HG02943 (cell line): ENCODE data around the gene RHBDF1.
"Not testable (repeated sequence)": the region's sequence is repeated elsewhere in the genome, so short reads cannot be mapped to it uniquely, and the experiment has no call there.

Source experiments
- ATAC-seq: cut with Tn5 transposase; IDR thresholded peaks from one replicate; pipeline ENCODE4 v1.9.1; 2021; ENCODE audit warnings: mild to moderate bottlenecking, low read depth, moderate library complexity; ENCODE audit not compliant: unreplicated experiment

RHBDF1 gene

DNA sequence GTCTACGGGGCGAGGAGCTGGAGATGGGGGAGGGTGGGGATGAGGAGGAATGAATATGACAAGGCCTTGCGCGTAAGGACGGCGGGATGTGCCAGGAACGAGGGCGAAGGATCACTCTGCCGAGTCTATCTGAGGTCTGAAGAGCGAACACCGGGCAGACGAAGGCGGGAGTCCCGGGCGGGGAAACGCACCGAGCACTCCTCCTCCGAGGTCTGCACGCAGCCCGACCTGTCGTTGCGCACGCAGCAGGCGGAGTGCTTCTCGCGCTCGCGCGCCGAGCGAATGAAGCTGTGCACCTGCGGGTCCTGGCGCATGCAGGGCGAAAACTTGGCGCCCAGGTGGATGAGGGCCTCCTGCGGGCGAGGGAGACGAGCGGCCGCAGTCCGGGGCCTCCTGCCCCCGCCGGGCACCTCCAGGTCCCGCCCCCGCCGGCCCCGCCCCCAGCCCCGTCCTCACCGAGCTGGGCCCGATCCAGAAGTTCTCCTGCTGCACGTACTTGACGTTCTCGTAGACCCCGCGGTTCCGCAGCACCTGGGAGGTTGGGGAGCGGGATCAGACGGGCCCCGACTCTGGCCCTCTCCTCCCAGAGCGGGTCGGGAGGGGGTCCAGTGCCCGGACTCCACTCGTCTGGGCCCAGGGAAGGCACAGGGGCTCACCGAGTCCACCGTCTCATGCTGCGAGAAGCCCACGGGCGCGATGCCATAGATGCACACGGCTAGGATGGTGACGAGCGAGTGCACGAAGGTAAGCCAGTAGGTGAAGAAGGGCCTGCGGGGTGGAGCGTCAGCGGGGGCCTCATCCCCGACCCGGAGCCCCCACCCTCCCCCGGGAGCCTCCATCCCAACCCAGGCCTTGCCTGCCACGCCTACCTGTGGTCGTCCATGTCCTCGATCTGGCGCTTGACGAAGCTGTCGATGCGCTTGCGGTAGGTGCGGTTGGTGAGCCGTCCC, 11.2 kb downstream of the RHBDF1 start:
- no peak for ATAC-seq

DNA sequence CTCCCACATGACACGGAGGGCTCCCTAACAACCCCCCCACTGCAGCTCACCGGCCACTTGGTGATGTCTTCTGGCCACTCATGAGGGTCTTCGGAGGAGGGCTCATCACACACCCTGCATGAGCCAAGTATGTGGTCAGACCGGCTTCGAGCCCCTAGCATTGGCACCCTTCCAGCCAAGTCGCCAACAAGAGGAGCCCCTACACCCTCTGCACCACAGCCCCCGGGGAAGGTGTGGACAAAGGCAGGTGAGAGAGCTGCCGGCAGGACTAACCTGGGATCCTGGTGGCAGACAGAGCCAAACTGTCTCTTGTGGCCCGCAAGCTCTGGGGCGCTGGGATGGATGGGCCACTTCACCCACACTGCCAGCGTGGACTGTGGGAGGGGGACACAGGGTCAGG, 12.3 kb downstream of the RHBDF1 start:
- no peak for ATAC-seq

DNA sequence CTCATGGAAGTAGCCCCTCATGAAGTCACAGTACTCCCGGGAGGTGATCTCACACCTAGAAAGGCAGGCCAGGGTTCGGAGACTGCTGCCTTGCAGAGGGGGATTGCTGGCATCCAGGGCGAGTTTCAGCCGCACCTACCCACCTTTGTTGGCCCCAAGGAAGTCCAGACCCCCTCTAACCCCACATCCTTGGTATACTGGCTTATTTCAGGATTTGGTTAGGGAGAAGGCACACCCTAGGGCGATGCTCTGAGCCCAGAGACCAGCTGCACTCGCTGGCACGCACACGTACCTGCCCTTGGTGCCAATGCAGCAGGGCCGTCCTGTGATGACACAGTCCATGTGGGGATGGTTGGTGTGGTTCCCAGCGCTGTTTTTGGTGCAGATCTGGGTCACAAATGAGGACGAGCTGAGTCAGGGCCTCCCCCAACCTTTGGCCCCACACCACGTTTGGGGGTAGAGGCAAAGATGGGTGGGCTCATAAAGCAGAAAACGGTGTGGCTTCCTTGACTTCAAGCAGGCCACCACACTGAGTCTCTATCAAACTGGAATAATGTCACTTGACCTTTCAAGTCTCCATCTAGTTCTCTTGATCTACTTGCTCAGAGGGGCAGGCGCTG, 12.9 kb downstream of the RHBDF1 start:
- no peak for ATAC-seq

DNA sequence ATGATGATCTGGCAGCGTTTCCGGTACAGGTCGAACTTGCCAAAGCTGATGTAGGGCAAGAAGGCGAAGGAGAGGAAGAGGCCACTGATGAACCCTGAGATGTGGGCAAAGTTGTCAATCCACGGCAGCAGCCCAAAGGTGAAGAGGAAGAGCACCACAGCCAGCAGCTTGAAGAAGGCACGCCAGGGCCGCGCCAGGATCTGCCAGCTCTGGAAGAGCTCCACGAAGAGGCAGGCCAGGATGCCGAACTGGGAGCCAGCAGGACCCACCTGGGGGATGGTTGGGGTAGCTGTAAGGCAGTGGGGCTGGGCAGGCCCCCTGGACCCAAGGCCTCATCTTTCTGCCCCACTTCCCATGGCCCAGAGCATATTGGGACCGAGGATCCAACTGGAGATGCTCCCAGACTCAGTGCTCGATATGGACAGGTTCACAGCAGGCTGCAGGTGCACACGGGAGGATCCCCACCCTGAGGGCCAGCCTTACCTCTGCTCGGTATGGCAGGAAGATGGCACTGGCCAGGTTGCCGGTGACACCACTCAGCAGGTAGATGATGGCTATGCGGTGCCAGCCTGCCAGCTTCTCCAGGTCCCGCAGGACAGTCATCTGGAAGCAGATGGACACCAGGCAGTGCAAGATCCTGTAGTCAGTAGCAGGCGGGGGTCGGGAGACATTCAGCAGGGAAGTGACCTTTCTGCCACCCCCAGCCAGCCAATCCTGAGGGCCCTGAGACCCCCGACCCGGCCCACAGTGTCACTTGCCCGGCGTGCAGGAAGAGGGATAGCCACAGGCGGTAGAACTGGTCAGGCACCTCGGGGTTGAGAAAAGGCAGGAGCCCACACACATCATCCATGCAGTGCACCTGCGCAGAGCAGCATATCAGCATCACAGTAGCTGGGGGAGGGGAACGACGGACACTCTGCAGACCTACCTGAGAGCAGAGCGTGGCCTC, 13.7 kb downstream of the RHBDF1 start:
- no peak for ATAC-seq

DNA sequence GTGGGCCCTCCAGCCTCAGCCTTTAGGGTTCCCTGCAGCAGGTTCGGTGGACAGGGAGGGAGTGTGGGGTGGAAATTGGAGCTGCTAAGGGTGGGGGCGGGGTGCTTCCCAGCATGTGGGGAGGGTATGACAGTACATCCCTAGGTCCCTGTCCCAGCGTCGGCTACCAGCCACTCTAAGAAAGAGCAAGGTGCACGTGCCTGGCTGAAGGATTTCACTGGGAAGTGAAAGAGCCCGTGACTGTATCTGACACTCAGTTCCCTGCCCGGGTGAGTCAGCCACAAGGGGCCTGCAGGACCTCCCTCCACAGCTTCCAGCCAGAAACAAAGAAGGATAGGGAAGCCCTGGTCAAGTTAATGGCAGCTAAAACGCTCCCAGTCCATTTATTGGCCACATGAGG, 14.7 kb downstream of the RHBDF1 start:
- ATAC-seq = no peak

DNA sequence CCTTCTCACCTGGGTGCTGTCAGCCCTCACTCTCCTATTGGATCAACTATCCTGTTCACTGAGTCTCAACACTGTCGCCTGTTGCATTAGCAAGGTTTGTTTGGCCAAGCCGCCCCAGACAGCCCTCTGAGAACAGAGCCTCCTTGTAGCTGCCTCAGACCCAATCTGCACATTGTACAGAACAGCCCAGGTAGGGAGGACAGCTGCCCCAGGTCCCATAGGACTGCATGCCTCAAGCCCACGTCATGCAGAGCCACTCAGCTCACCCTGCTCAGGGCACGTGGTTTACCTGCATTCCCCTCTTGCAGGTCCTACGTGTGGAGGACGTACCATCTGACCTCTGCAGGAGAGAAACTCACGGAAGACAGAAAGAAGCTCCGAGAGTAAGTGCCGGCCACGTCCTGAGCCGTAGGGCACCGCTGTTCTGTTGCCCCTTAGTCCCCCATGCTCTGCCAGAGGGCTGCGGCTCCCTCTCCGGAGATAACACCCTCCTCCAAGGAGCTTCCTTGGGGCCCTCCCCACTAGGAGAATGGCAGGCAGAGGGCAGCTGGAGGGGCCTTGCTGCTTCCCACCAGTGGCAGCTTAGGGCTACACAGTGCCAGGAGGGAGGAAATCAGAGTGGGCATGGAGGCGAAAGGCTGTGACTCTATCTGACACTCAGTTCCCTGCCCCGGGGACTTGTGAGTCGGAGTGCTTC, 16.1 kb downstream of the RHBDF1 start:
- no peak for ATAC-seq

DNA sequence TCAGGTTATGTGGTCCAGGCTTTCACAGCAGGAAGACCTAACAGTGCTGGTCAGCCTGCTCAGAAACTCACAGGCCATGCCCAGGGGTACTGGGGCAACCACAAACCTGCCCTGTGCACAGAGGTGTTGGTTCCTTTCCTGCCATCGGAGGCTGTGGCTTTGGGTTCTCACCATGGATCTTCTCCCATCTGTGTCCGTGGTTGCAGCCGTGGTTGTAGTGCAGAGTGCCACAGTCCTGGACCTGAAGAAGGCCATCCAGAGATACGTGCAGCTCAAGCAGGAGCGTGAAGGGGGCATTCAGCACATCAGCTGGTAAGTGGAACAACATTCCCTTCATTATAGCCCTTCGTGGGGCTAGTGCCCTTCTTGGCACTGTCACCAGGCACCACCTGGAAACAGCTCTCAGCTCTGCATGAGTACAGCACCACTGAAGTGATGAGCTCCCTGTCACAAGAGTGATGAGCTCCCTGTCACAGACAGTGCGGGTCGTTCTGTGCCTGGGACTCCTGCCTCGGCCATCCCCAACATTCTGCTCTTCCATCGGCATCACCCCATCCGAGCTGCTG, 16.8 kb downstream of the RHBDF1 start:
- no peak for ATAC-seq

DNA sequence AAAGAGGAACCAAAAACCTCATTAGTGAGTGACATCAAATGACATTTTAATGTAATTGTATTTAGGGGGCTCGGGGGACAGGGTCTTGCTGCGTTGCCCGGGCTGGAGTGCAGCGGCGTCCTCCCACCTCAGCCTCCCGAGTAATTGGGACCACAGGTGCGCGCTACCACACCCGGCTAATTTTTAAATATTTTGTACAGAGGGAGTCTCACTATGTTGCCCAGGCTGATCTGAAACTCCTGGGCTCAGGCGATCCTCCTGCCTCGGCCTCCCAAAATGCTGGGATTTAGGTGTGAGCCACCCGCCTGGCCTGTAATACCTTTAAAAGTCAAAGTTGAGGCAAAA, 18.2 kb downstream of the RHBDF1 start:
- ATAC-seq = no peak

DNA sequence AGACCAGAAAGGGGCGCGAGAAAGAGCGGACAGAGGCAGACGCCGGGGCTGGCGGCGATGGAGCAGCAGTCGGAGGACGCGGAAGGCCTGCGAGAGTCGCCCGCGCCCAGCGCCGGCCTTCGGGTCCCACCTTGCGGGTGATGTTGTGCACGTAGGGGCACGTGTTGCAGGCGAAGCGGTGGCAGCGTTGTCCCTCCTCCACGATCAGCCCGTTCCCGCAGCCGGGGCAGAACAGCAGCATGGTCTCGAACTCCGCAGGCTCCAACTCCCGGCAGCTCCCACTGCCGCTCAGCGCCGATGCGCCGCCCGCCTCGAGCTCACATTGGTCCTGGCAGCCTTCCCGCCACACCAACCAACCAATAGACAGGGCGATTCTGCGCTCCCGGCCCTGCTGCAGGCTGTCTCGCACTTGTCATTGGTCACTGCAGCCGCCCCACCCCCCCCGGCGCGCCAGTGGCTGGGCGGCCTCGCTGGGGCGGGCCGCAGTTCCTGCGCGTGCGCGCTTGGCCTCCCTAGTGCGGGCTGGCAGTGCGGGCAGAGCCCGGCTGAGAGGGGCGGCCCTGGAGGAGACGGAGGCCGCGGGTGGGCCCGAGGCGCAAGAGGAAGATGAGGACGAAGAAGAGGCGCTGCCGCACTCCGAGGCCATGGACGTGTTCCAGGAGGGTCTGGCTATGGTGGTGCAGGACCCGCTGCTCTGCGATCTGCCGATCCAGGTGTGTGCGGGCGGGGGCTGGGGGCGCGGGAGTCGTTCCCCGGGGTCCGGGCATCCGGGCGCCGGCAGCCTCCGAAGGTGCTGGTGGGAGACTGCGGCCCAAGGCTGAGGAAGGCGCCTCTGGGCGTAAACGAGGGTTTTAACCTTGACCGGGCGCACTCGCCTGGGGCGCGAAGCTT, 18.8 kb downstream of the RHBDF1 start, which contains the start of the genes POLR3K and SNRNP25:
TSS of gene POLR3K (minus strand) at position 263 of the 891 bp plus-strand sequence. CDS start at position 241, 22 bp downstream.
TSS of gene SNRNP25 (plus strand) at position 483 of the 891 bp plus-strand sequence. CDS start at position 672, 189 bp downstream.
- peak; percentile 83 for ATAC-seq

DNA sequence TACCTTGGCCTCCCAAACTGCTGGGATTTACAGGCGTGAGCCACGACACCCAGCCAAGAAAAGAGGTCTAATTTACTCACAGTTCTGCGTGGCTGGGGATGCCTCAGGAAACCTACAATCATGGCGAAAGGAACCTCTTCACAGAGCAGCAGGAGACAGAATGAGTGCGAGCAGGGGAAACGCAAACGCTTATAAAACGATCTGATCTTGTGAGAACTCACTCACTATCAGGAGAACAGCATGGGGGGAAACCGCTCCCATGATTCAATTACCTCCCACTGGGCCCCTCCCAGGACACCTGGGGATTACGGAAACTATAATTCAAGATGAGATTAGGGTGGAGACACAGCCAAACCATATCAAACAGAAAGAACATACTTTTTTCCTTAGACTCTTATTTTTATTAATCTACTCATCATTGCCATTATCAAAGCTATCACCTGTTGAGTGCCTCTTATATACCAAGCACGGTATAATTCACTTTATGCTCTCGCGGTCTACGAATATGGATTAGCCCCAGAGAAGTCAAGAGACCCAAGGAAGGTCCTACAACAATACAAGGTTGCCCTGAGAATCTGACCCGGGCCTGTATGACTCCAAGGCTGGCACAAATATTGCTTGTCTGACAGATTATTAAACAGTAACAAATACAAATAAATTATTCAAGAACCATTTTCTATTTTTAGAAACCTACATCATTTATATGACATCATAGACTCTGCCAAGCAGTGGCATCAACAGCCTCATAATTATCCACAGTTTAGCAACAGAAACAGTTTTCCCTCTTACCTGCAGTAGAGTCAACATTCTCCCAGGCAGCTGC, 21.5 kb downstream of the RHBDF1 start:
- no peak for ATAC-seq

DNA sequence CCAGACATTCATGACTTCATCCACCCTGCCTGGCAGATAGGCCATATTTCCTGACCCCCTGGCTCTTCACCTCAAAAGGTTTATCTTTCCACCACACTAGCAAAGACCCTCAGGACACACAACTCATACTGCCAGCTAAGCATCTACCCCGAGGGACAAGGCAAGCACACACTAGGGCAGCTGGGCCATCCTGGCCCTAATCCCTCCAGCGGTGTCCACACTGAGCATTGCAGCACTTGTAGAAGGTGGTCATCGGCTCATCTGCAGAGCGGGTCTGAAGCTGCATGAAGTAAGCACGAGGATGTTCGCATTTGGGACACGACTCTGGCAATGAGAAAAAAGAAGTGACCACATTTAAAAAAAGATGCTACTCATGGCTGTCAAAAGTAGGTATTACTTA, 25.2 kb downstream of the RHBDF1 start:
- ATAC-seq = no peak

DNA sequence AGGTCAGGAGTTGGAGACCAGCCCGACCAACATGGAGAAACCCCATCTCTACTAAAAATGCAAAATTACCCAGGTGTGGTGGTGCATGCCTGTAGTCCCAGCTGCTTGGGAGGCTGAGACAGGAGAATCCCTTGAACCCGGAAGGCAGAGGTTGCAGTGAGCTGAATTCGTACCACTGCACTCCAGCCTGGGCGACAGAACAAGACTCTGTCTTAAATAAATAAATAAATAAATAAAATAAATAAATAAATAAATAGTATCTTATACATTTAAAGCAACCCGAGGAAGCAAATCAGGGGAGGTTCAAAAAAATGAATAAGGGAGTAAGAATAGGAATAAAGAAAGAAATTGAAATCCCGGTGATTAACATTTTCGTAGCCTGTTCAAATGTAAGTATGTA, 25.9 kb downstream of the RHBDF1 start:
- not testable (repeated sequence) for ATAC-seq

DNA sequence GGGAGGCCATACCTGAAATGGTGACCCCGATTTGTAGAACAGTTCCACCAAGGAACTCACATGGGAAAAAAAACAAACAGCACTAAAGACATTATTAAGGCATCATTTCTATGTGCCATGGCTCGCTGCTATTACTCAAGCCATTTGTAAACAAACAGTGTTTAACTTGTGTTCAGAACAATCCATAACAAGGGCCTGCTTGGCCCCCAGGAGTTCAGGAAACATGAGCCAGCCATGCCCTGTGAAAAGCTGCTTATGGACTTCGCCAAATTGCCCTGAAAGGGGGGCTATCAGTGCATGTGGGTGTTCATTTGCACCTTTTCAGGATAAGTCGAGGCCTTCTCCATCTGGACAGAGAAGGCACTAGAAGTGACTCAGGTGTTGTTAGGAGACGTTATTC, 27.0 kb downstream of the RHBDF1 start:
- ATAC-seq = no peak

DNA sequence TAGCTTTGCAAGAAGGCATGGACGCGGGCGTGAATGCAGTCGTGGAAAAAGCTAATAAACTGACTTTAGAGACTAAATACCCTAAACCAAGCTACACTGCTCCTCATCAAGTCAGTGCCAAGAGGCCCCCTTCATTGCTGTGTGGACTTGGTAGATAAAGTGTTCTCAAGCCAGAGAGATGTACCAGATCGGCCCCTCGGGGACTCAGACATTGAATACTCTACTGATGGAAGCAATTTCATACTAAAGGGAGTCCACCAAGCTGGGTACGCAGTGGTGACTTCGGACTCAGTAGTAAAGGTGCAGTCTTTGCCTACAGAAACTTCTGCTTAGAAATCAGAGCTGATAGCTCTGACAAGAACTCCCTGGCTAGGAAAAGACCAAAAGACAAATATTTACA, 27.8 kb downstream of the RHBDF1 start:
- no peak for ATAC-seq

DNA sequence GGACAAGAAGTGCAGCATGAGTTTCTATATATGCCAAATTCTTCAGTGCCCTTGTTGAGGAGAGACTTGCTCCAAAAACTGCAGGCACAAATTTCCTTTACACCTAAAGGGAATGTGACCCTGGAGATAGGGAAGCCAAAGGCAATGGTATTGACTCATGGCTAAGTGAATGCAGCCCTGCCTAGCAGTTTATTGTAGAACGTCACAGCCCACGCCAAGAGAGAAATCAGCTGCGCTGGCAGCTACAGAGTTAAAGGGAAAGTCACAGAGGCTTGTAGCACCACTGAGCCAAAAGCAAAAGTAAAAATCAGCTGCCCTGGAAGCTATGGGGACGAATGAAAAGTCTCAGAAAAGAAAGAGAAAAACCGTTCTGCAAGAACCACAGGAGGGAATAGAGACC, 29.1 kb downstream of the RHBDF1 start:
- no peak for ATAC-seq

DNA sequence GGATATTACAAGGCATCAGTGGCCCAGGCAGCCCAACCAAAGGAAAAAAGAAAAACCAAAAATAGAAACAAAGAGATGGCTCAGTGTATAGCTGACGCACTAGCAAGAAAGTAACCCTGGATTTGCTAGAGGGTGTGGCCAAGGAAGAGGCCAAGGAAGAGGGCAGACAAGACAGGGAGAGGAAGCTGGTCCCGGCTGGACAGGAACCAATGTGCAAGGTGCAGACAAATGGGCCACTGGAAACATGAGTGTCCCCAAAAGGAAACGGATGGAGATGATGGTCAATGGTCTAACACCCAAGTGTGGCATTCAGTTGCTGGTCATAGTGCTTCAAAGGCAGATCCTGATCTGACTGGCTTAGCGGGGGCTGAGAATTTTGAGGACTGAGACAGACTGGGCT, 29.7 kb downstream of the RHBDF1 start:
- ATAC-seq = no peak

DNA sequence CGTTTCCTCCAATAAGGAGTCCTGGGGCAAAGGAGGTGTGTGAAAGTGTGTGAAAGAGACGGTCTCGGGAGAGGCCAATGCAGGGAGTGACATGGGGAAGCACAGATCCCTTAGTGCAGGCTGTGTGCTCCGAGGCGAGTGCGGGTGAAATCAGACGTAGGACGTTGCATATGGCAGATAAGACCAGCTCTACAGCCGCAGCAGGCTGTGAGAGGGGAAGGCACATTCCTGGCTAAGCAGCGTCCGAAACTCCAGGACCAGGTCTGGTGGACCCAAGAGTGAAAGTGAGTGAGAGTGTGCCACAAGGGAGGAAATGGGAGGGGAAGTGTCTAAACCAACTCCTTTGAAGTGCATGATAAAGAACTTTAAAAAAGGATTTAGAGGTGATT, 30.4 kb downstream of the RHBDF1 start:
- no peak for ATAC-seq
